HG03460 (cell line): Measurements from ENCODE around the gene CYP1A2.
"Not testable (repeated sequence)": the region's sequence is repeated elsewhere in the genome, so short reads cannot be mapped to it uniquely, and the experiment has no call there.

Experiments used
- ATAC-seq: cut with Tn5 transposase; IDR thresholded peaks from one replicate; pipeline ENCODE4 v1.9.1; 2021; ENCODE audit not compliant: unreplicated experiment

CYP1A2 gene

DNA sequence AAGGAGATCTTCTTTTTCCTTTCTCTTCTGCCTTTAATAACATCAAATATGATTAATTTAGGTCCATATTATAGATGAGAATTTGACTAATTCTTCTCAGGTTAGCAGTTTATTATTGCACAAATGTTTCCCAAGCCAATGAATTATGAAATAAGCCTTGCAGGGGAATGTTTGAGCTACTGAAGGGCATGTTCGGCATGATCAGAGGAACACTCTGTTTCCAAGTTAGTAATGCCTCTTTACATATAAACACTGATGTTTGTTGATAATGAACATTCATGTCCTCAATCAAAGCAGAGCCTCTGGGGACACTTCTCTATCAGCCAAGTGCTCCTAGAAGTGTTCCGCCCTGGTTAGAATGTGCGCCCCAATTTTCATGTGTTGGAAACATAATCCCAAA lies 13.3 kb upstream of the CYP1A2 start:
- ATAC-seq = no peak

DNA sequence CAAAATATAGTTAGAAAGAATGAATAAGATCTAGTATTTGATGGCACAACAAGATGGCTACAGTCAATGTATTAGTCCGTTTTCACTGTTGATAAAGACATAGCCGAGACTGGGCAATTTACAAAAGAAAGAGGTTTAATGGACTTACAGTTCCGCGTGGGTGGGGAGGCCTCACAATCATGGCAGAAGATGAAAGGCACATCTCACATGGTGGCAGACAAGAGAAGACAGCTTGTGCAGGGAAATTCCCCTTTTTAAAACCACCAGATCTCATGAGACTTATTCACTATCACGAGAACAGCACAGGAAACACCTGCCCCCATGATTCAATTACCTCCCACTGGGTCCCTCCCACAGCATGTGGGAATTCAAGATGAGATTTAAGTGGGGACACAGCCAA lies 10.4 kb upstream of the CYP1A2 start:
- not testable (repeated sequence) for ATAC-seq

DNA sequence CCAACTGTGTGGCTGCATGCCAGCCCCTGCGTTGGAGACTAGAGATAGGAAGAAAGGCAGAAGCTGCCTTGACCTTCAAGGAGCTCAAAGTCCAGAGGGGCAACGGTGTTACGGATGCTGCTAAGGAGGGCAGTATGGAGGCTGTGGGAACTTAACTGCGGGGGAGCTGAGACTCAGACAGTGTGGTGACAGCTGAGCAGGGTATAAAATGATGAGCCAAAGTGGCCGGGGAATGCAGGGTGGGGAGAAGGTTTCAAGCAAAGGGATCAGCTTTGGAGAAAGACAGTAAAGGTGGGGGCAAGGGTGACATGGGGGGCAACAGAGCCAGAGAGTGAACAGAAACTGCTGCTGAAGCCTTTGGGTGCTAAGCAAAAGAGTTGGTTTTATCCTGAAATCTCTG lies 6.2 kb upstream of the CYP1A2 start:
- no peak for ATAC-seq

DNA sequence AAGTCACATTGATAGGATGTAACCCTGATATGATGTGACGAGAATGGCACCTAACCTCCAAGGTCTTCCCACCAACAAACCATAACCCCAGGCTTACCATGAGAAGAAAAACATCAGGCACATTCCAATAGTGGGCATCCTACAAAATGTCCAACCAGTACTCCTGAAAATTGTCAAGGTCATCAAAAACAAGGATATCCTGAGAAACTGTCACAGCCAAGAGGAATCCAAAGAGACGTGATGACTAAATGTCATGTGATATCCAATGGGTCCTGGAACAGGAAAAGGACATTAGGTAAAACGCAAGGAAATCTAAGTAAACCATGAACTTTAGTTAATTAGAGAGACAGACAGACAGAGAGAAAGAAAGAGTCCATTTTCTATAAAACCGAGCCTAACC lies 2.3 kb upstream of the CYP1A2 start:
- no peak for ATAC-seq

DNA sequence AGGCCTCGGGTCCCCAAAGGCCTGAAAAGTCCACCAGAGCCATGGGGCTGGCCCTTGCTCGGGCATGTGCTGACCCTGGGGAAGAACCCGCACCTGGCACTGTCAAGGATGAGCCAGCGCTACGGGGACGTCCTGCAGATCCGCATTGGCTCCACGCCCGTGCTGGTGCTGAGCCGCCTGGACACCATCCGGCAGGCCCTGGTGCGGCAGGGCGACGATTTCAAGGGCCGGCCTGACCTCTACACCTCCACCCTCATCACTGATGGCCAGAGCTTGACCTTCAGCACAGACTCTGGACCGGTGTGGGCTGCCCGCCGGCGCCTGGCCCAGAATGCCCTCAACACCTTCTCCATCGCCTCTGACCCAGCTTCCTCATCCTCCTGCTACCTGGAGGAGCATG lies 1.2 kb downstream of the CYP1A2 start:
- ATAC-seq = no peak

DNA sequence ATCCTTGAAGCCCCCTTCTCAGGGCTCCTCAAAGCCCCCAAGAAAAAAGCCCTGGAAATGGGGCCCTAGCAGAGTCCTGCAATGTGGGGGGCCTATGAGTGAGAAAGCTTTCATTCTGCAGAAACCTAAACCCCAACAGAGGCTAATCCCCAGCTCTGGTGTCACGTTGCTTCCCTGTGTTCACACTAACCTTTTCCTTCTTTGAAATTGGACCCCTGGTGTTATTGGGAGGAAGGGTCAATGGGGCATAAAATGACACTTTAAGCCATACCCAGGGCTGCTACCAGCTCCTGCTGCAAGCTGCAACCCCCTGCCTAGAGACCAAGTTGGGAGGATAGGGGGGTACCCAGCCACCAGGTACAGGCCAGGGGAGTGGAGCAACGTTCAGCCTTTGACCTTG lies 2.1 kb downstream of the CYP1A2 start:
- no peak for ATAC-seq

DNA sequence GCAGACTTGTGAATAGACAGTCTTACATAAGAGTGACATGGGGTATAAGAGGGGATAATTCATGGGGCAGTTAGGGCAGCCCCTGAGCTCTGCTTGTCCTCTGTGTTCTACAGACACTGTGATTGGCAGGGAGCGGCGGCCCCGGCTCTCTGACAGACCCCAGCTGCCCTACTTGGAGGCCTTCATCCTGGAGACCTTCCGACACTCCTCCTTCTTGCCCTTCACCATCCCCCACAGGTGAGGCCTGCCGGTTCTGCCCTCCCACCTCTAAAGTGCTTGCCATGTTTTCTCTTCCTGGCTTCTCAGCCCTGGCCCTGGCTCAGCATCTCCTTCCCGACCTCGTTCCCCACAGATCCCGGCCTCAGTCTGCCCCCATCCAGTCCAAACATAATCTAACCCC lies 3.4 kb downstream of the CYP1A2 start:
- no peak for ATAC-seq

DNA sequence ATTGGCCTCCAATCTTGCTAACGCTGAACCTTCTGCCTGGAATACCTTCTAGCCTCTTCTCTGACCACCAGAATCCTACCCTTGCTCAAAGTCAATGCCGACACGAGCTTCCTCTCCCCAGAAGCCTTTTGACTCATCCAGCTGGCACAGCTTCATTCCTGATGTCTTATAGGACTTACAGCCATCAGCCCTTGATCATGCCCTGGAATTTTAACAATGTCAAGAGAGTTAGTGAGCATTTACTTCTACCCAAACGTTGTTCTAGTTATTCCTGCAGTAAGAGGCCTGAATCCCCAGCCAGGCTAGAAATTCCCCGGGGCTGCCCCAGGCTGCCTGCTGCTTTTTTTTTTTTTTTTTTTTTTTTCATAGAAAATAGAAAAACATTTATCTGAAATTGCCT lies 3.9 kb downstream of the CYP1A2 start:
- no peak for ATAC-seq

DNA sequence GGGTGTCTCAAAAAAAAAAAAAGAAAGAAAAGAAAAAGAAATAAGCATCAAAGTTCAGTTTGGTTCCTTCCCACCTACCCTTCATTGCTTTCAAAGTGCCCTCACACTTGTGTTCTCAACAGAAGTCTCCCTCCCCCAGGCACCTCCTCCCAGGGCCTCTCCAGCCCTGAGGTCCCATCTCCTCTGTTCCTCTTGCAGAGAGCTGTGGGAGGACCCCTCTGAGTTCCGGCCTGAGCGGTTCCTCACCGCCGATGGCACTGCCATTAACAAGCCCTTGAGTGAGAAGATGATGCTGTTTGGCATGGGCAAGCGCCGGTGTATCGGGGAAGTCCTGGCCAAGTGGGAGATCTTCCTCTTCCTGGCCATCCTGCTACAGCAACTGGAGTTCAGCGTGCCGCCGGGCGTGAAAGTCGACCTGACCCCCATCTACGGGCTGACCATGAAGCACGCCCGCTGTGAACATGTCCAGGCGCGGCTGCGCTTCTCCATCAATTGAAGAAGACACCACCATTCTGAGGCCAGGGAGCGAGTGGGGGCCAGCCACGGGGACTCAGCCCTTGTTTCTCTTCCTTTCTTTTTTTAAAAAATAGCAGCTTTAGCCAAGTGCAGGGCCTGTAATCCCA lies 6.1 kb downstream of the CYP1A2 start:
- ATAC-seq = no peak

DNA sequence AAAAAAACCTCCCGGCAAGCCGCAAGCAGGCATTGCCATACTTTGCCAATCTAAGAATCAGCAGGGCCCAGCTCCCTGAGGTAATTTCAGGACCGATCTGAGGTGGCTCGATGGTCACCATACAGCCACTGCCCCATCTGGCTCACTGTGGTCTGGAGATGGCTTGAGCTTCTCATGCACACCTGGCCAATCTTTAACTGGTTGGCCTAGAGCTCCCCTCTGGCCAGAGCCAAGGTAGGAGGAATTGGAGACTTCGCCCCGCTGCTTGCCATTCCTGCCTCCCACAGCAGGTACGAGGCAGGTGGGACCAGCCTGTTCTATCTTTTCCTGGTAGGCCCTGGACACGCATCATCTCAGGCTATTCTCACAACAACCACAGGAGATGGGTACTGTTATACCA lies 10.1 kb downstream of the CYP1A2 start:
- ATAC-seq = no peak

DNA sequence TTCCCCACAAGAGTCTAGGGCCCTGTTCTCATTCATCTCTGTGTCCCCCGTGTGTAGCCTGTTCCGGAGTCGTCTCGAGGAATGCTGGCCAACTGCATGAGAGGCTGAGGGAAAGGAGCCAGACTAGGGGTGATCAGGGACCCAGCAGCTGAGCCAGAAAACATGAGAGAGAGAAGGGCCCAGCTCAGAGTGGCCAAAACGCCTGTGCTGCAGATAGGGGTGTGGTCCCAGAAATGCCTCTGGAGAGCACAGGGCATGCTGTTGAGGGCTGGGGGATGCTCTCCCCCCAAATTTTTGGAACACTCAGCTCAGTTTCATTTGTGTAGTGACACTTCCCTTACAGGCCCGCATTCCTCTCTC lies 14.1 kb downstream of the CYP1A2 start:
- no peak for ATAC-seq

DNA sequence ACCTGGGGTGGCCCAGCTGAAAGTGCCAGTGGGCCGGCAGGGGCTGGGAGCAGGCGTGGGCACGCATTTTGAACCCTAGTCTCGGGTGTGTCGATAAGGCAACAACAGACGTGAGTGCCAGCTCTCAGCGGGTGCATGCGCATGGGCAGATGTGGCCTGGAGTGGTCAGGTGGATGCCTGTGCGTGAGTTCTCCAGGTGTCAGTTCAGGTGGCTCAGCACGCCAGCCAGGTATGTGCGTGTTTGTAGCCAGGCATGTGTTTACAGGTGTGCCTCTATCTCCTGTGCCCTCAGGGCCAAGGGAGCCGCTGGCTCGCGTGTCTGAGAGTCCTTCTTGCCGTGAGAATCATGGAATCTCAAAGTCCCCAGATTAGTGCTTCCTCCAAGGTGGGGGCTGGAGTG lies 14.8 kb downstream of the CYP1A2 start:
- no peak for ATAC-seq

DNA sequence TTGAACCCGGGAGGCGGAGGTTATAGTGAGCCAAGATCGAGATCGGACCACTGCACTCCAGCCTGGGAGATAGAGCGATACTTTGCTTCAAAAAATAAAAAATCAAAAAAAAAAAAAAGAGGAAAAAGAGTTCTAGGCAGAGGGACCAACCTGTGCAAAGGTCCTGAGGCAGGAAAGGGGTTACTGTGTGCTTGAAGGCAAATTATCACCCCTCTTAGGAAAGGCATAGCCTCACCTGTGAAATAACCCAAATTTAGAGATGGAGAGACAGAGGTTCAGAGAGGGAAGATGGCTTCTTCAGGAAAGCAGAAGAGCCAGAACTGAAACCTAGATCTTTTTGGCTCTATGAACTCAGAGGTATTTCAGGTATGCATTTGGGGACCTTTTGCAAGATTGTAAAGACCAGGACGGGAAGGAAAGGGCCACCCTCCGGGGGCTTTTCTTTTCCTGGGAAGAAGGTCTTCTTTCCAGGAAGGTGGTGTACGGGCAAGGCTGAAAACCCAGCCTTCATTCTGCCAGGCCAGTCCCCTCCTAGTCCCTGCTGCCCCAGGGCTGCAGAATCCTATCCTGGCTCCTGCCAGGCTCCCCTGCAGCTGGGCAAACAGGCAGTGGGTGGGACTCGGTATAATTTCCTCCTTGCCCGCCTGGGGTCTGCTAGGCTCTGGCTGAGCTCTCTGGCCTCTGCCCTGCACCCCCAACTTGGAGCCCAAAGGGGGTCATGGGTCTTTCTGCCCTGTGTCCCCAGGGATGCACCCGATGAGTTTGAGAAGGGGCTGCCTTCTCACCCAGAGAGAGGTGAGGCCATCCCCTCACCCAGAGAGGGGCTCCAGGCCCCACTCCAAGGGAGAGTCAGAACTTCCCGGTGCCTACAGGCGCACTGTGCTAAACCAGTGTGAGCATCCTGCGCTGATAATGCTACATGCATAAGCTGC lies 18.8 kb downstream of the CYP1A2 start:
- no peak for ATAC-seq

DNA sequence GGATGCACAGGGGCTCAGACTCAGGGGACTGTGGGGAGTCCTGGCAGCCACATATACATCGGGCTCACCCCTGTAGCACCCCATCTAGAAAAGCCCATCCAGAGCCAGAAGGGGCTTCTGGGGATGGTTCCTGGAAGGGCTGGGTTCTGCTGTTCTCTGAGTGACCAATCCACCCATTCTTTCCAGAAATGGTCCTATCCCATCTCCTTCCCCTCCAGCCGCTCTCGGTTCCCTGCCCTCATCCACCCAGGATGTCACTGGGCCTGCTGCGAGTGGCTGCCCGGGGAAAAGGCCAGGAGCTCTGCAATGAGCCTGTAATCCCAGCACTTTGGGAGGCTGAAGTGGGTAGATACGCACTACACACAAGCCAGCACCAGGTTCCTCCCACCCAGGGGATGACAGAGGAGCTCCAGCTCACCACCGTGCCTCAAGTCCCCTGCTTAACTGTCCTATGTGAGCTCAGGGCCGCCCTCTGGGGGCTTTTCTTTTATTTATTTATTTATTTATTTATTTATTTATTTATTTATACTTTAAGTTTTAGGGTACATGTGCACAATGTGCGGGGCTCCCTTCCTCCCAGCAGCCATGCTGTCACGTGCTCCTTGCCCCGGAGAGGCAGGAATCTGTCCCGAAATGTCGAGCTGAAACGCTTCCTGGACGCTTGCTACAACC lies 19.6 kb downstream of the CYP1A2 start:
- no peak for ATAC-seq

DNA sequence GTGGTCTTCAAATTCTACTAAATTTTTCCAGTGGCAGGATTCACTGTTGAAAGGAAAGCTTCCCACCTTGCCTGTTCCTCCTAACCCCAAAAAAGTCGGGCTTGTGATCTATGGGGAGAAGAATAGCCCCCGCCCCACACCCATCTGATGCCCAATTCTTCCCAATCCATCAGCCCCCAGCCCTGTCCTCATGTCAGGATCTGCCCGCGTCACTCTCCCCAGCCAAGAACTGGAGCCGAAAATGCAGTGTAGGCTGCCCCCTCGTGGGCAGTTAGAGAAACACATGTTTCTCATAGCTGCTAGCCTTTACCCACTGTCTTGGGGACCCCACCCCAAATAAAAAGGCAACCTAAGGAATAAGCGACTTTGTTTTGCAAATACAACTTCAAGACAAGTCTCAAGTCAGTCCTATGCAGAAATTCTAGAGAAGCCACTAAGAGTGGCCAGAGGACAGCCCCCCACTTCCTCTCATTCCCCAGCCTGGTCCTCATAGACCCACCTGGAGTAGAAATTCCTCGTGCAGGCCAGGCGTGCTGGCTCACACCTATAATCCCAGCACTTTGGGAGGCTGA lies 20.2 kb downstream of the CYP1A2 start:
- no peak for ATAC-seq

DNA sequence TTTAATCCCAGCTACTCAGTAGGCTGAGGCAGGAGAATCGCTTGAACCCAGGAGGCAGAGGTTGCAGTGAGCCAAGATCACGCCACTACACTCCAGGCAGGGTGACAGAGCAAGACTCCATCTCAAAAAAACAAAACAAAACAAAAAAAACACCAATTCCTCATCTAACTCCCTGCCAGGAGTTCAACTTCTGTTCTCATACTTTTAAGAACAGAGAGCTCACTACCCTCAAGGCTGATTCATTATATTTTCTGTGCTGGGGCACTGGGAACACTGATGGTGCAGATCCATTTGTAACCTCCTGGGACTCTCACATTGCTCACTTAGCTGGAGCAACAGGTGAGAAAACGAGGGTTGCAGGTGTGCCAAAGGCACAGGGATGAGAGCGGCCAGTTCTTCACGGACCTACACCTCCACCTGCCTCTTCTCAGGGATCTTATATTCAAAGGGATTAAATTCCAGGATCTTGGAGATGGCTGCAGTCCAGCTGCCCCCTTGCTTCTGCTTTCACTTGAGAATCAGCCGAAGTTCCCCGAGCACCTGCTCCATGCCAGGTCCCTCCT lies 20.9 kb downstream of the CYP1A2 start:
- ATAC-seq = no peak

DNA sequence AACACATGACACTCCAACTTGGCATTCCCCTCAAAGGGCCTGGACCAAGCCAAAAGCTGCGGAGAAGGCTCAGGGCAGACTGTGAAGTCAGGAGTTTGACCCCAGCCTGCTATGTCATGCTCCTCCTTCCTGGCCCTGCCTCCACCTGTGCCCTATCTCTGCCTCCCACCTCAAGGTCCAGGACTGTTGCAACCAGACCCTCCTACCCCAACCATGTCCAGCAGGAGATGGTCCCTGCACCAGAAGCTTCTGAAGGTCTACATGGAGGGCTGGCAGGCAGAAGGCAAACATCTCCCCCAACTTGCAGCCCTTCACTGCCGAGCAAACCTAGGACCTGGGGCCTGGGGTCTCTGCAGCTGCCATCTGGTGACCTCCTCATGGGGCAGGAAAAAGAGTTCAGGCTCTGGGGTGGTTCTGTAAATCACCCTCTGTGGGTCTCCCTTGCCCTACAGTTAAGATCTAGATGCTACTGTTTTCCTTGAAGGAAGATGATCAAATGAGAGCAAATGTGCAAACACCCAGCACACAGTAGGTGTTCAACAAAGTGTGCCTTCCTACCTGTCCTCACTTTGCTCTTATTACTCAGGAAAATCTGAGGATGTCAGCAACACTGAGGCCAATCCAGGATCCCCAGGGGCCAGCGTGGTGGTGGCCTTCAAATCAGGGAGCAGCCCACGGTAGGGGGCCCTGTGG lies 21.7 kb downstream of the CYP1A2 start:
- ATAC-seq = no peak

DNA sequence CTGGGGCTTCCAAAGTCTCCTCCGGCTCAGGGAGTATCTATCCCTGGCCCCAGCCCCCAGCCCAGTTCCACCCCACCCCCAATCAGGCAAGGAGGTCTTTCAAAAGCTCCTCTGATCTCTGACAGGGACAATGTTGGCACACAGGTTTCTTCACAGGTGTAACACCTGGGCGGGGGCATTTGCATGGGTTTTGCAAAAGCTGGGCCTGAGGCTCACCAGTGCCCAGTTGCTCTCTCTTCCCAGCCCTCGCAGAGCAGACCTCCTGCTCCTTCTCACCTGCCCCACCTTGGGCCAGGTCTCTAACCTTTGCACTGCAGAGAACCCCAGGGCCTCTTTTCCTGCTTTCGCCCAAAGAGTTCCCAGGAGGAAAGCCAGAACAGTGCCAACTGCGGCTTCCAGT lies 24.7 kb downstream of the CYP1A2 start:
- no peak for ATAC-seq

DNA sequence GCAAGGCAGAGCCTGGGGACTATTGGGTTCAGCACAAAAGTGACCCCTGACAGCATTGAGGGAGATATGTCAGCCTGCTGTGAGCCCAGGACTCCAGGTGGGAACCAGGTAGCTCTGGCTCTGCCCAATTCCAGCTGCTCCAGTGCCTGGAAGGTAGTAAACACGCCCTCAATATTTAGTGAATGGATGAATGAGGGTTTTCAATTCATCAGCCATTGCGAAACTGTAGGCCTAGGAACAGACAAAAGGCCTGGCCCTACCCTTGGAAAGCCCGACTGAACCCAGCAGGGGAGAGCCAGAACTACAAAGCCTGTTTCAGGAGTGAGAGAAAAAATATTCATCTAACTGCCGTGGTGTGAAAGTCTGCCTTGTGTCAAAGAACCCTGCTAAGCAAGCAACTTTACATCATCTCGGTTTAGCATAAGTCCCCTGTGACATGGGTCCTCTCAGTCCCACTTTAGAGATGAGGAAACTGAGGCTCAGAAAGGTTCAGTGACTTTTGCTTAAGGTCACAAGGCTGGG lies 25.1 kb downstream of the CYP1A2 start:
- no peak for ATAC-seq

DNA sequence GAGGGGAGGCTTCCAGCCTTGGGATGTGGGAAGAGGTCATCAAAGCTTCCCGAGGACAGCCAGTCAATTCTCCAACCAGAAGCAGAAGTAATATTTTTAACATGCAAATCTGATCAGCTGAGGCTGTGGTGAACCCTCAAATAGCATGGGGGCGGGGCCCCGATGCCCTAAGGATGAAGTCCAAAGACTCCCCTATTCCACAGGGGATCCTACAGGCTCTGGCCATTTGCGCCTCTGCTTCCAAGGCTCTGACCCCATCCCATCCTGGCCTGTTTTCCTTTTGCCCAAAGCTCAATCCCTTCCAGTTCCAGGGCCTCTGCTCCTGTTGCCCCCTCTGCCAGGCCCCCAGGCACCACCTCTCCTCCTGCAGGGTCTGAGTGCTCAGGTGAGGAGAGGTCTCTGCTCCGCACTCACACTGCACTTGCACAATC lies 26.5 kb downstream of the CYP1A2 start:
- ATAC-seq = no peak

DNA sequence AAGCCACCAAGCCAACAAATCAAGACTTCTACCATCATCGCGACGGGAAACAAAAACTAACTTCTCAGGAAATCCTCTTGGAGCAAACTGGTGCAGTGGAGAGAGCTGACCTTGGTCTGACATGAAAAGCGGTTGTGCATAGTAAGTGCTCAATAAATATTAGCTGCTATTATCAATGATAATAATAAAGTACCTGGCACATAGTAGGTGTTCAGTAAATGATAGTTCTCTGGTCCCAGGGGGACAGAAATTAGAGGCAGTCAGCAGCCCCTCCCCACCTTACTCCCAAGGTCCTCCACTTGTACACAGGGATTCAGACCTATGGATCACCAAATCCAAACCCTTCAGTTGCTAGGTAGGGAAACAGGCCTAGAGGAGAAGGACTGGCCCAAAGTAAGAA lies 27.2 kb downstream of the CYP1A2 start:
- ATAC-seq = no peak
